GM12878 (cell line): Measurements from ENCODE around the gene PTCD1. TPM values are rescaled to one million over a fixed set of nuclear protein-coding genes. Genes with fewer than 3 reads are reported as not detected.

Experiments
- ATAC-seq: fragments of 200-7000 bp; cut with Tn5 transposase; 3 replicates; pipeline ENCODE4 v1.9.1; 2020; ENCODE audit warnings: mild to moderate bottlenecking, moderate library complexity
- BruUV-seq: library from RNA; stranded (reverse); fragments of 400-500 nt; replicated peaks from 2 replicates; lab custom pipeline; 2021; lab: Mats Ljungman, UMichigan
- CTCF ChIA-PET: fragments of 300-600 bp; sonication (Branson Sonifier 250); formaldehyde crosslinking; extraction: SDS; loops from one replicate; lab custom pipeline; 2021; ENCODE audit warnings: inconsistent platforms; lab: Yijun Ruan, JAX
- POLR2A ChIA-PET: fragments of 350-600 bp; formaldehyde crosslinking; extraction: SDS; loops from one replicate; lab custom pipeline; 2021; ENCODE audit warnings: inconsistent platforms; lab: Charles Lee
- RAD21 ChIA-PET: fragments of 300-600 bp; sonication (Branson Sonifier 250); formaldehyde crosslinking; loops from one replicate; lab custom pipeline; 2023; ENCODE audit warnings: antibody characterized with exemption; ENCODE audit not compliant: unreplicated experiment; lab: Charles Lee
- SMC1A ChIA-PET: fragments of 300-600 bp; sonication (Branson Sonifier 250); formaldehyde crosslinking; loops from one replicate; lab custom pipeline; 2023; ENCODE audit not compliant: unreplicated experiment, uncharacterized antibody; lab: Charles Lee
- DNase-seq: peaks from one replicate; pipeline ENCODE4 v3.0.0-alpha.2; 2011; ENCODE audit warnings: low read depth, low spot score
- FAIRE-seq: peaks from 3 replicates; lab custom pipeline; 2011; peaks lifted over from hg19 to GRCh38; lab: Jason Lieb, UNC
- H2AFZ ChIP-seq: 2 replicates; pipeline ENCODE4 v1.6.0; 2011; ENCODE audit warnings: low read depth, low read length, control low read depth; ENCODE audit not compliant: control insufficient read depth
- H3K27ac ChIP-seq: 2 replicates; pipeline ENCODE4 v1.5.1; 2011; ENCODE audit warnings: control low read depth; ENCODE audit not compliant: control insufficient read depth, insufficient read depth
- H3K27me3 ChIP-seq, 2 experiments: replicated peaks in 1 of 2; 2 replicates each; pipeline versions ENCODE4 v1.6.0 to v1.6.1; 2011; ENCODE audit warnings: low read length in 1 of 2; ENCODE audit not compliant: control insufficient read depth in 2 of 2, insufficient read depth in 2 of 2
- H3K36me3 ChIP-seq, 2 experiments: 2 replicates each; pipeline ENCODE4 v1.5.1; 2011; ENCODE audit warnings: low read length in 1 of 2; ENCODE audit not compliant: control insufficient read depth in 2 of 2, insufficient read depth in 2 of 2
- H3K4me1 ChIP-seq: 2 replicates; pipeline ENCODE4 v1.6.1; 2011; ENCODE audit warnings: mild to moderate bottlenecking, low read length, moderate library complexity, mixed read lengths; ENCODE audit not compliant: control insufficient read depth, insufficient read depth
- H3K4me2 ChIP-seq: 2 replicates; pipeline ENCODE4 v1.6.0; 2011; ENCODE audit warnings: control low read depth; ENCODE audit not compliant: control insufficient read depth, insufficient read depth
- H3K4me3 ChIP-seq: fragments of 200-600 bp; sonication (generic); 2 replicates; pipeline ENCODE4 v1.5.1; 2016
- H3K79me2 ChIP-seq: 2 replicates; pipeline ENCODE4 v1.6.0; 2011; ENCODE audit warnings: low read length; ENCODE audit not compliant: control insufficient read depth, insufficient read depth
- H3K9ac ChIP-seq: 2 replicates; pipeline ENCODE4 v1.8.0; 2011; ENCODE audit warnings: low read length, control low read depth, mixed read lengths; ENCODE audit not compliant: control insufficient read depth, insufficient read depth
- H3K9me3 ChIP-seq: replicated peaks from 3 replicates; pipeline ENCODE4 v1.5.1; 2011; ENCODE audit warnings: mild to moderate bottlenecking, low read length; ENCODE audit not compliant: control insufficient read depth, insufficient read depth
- H4K20me1 ChIP-seq: 2 replicates; pipeline ENCODE4 v1.6.0; 2011; ENCODE audit not compliant: control insufficient read depth, insufficient read depth
- ASH2L ChIP-seq: fragments of 300-600, 200-600 bp; sonication (generic); IDR thresholded peaks from 2 replicates; pipeline ENCODE4 v1.6.1; 2017; ENCODE audit warnings: low read depth, mild to moderate bottlenecking, borderline replicate concordance
- EGR1 ChIP-seq, 2 experiments: IDR thresholded peaks; 1 replicate in 1 of 2; 2 replicates in 1 of 2; pipeline ENCODE4 v1.6.1; 2011 to 2012; ENCODE audit warnings: low read depth in 2 of 2, low read length in 2 of 2, borderline replicate concordance in 1 of 2, mild to moderate bottlenecking in 1 of 2, moderate library complexity in 1 of 2
- IRF3 ChIP-seq: fragments of 450-650 bp; IDR thresholded peaks from 2 replicates; pipeline ENCODE4 v1.6.1; 2014; ENCODE audit warnings: mild to moderate bottlenecking
- NFXL1 ChIP-seq: fragments of 450-650 bp; IDR thresholded peaks from 2 replicates; pipeline ENCODE4 v1.6.1; 2017; ENCODE audit warnings: antibody characterized with exemption, mild to moderate bottlenecking, borderline replicate concordance
- PML ChIP-seq: IDR thresholded peaks from 2 replicates; pipeline ENCODE4 v1.6.1; 2012; ENCODE audit warnings: low read length, inconsistent platforms
- POLR2AphosphoS5 ChIP-seq: IDR thresholded peaks from 2 replicates; pipeline ENCODE4 v1.6.1; 2011; ENCODE audit warnings: mild to moderate bottlenecking, low read length, inconsistent platforms
- SMARCA5 ChIP-seq: fragments of 450-650 bp; IDR thresholded peaks from 2 replicates; pipeline ENCODE4 v1.6.1; 2017; ENCODE audit warnings: mild to moderate bottlenecking
- SUPT20H ChIP-seq: IDR thresholded peaks from 2 replicates; pipeline ENCODE4 v1.6.1; 2011; ENCODE audit warnings: low read depth, mild to moderate bottlenecking, low read length, moderate library complexity, borderline replicate concordance; ENCODE audit not compliant: control insufficient read depth
- ZNF274 ChIP-seq: IDR thresholded peaks from one replicate; pipeline ENCODE4 v1.8.0; 2011; ENCODE audit not compliant: insufficient read length, insufficient read depth
- WGBS: methylation state at CpG from one replicate; pipeline ENCODE4 v1.1.6; 2016; ENCODE audit warnings: low lambda C conversion rate; ENCODE audit not compliant: insufficient replicate concordance, insufficient coverage; ENCODE audit errors: missing lambda C conversion rate; 5-methylcytosine and 5-hydroxymethylcytosine counted together
- in situ Hi-C: fragments of 300-500 bp; cut with MboI; formaldehyde crosslinking; loops from 9 replicates; pipeline ENCODE4 v1.14.3; 2018; ENCODE audit warnings: mixed read lengths
- intact Hi-C: fragments of 100-400 bp; cut with micrococcal nuclease; formaldehyde crosslinking; loops from one replicate; pipeline ENCODE4 v1.14.2; 2022; ENCODE audit not compliant: unreplicated experiment
- polyA plus RNA-seq, 11 experiments: library from polyadenylated mRNA; depleted of rRNA in 4 of 11; unstranded in 6 of 11; stranded (reverse) in 5 of 11; fragments of >200 nt; fragmentation: Nextera tagmentation in 4 of 11; fragmentation: Illumina TruSeq in 1 of 11; extraction: Ambion mirVana in 4 of 11; extraction: Trizol in 1 of 11; gene quantifications; 1 replicate in 1 of 11; 2 replicates in 10 of 11; pipeline versions ENCODE4 v1.2.1 to v1.2.3, GENCODE V29; 2011 to 2016; ENCODE audit warnings: inconsistent platforms in 2 of 11, missing spikeins in 2 of 11, low read depth in 1 of 11
- total RNA-seq, 4 experiments: library from RNA; depleted of rRNA in 3 of 4; stranded (reverse); fragments of >200 nt in 3 of 4; fragmentation: Illumina TruSeq in 1 of 4; extraction: Trizol in 1 of 4; gene quantifications; 2 replicates each; pipeline versions ENCODE4 v1.2.1 to v1.2.3, GENCODE V29; 2013 to 2021
- TF ChIP-seq, protein P1 (sequence below): fragments of 450-650 bp; IDR thresholded peaks from 2 replicates; pipeline ENCODE4 v1.6.1; 2017; ENCODE audit warnings: antibody characterized with exemption, mild to moderate bottlenecking, moderate library complexity
- TF ChIP-seq, protein P2 (sequence below): fragments of 150-350 bp; IDR thresholded peaks from 2 replicates; pipeline ENCODE4 v1.6.1; 2014; ENCODE audit warnings: mild to moderate bottlenecking, low read depth, low read length

Gene PTCD1
- total and polyA plus RNA-seq, 10 of the 15 experiments (the other 5 are each of a cell fraction or from before 2014, with no cell fraction given): 0.26 to 9.7 (median 5.0) TPM

GRCh38 chr7:99453105-99453504, 14.5 kb upstream of the PTCD1 start:
- POLR2A ChIA-PET: no interaction called here
- Histone ChIP-seq H4K20me1 (no peaks in the 10 kb centered on the region), H3K27me3 (no peaks in the 10 kb centered on the region), H3K9me3 (no peaks in the 10 kb centered on the region), H3K9ac (no peak overlapping the region), H3K4me3 (no peak overlapping the region), H3K27ac (no peak overlapping the region), H2AFZ (no peak overlapping the region), H3K4me2 (no peak overlapping the region), H3K36me3 (peaks cover 38 to 51% of the 10 kb centered on the region in 2 experiments), H3K79me2 (no peaks in the 10 kb centered on the region), H3K4me1 (no peaks in the 10 kb centered on the region)
- FAIRE-seq (no peak), DNase-seq (no peak), ATAC-seq (no peak)
- TF ChIP-seq, protein P1, sequence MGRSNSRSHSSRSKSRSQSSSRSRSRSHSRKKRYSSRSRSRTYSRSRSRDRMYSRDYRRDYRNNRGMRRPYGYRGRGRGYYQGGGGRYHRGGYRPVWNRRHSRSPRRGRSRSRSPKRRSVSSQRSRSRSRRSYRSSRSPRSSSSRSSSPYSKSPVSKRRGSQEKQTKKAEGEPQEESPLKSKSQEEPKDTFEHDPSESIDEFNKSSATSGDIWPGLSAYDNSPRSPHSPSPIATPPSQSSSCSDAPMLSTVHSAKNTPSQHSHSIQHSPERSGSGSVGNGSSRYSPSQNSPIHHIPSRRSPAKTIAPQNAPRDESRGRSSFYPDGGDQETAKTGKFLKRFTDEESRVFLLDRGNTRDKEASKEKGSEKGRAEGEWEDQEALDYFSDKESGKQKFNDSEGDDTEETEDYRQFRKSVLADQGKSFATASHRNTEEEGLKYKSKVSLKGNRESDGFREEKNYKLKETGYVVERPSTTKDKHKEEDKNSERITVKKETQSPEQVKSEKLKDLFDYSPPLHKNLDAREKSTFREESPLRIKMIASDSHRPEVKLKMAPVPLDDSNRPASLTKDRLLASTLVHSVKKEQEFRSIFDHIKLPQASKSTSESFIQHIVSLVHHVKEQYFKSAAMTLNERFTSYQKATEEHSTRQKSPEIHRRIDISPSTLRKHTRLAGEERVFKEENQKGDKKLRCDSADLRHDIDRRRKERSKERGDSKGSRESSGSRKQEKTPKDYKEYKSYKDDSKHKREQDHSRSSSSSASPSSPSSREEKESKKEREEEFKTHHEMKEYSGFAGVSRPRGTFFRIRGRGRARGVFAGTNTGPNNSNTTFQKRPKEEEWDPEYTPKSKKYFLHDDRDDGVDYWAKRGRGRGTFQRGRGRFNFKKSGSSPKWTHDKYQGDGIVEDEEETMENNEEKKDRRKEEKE: no peak
- intact Hi-C loops: no loop called here
- SMC1A ChIA-PET: no interaction called here
- CTCF ChIA-PET: no interaction called here
- RAD21 ChIA-PET: no interaction called here
- WGBS: 89% methylated on average over 11 of the region's 11 CpGs
- in situ Hi-C loops: no loop called here
- no TSS peak for BruUV-seq

GRCh38 chr7:99452541-99452940, 13.9 kb upstream of the PTCD1 start:
- DNase-seq: no peak
- in situ Hi-C loops: no loop called here
- H2AFZ ChIP-seq: no peak overlapping the region

More at GRCh38 chr7:99452541-99452940, 13.9 kb upstream of the PTCD1 start:
- Histone ChIP-seq H3K27ac (no peak overlapping the region), H3K4me3 (no peak overlapping the region), H3K9ac (no peak overlapping the region), H3K79me2 (no peaks in the 10 kb centered on the region), H4K20me1 (no peaks in the 10 kb centered on the region), H3K36me3 (peaks cover 41 to 51% of the 10 kb centered on the region in 2 experiments), H3K9me3 (no peaks in the 10 kb centered on the region), H3K4me1 (no peaks in the 10 kb centered on the region), H3K27me3 (no peaks in the 10 kb centered on the region), H3K4me2 (no peak overlapping the region)
- ATAC-seq (no peak), FAIRE-seq (no peak)
- 90% methylated on average over 13 of the region's 13 CpGs for WGBS
- RAD21 ChIA-PET: no interaction called here
- TF ChIP-seq SMARCA5 (no peak), EGR1 (IDR thresholded peaks at IDR 0.05; ENCODE audit: borderline replicate concordance in 1 of 2, low read depth in 2 of 2, low read length in 2 of 2) (no peak), IRF3 (no peak), NFXL1 (no peak), POLR2AphosphoS5 (no peak), SUPT20H (no peak), ASH2L (no peak), ZNF274 (no peak), PML (no peak)
- TF ChIP-seq, protein P2, sequence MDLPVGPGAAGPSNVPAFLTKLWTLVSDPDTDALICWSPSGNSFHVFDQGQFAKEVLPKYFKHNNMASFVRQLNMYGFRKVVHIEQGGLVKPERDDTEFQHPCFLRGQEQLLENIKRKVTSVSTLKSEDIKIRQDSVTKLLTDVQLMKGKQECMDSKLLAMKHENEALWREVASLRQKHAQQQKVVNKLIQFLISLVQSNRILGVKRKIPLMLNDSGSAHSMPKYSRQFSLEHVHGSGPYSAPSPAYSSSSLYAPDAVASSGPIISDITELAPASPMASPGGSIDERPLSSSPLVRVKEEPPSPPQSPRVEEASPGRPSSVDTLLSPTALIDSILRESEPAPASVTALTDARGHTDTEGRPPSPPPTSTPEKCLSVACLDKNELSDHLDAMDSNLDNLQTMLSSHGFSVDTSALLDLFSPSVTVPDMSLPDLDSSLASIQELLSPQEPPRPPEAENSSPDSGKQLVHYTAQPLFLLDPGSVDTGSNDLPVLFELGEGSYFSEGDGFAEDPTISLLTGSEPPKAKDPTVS: no peak
- CTCF ChIA-PET: no interaction called here
- POLR2A ChIA-PET: no interaction called here
- intact Hi-C loops: no loop called here
- SMC1A ChIA-PET: no interaction called here
- BruUV-seq: no TSS peak
